HCT116 (cell line): ENCODE data around the gene UVSSA. TPM values are rescaled to one million over a fixed set of nuclear protein-coding genes. Genes with fewer than 3 reads are reported as not detected.
"Not testable (repeated sequence)": the region's sequence is repeated elsewhere in the genome, so short reads cannot be mapped to it uniquely, and the experiment has no call there.

Source experiments
- ATAC-seq: fragments of 200-7000 bp; cut with Tn5 transposase; 2 replicates; pipeline ENCODE4 v1.9.1; 2020; ENCODE audit warnings: mild to moderate bottlenecking, moderate library complexity
- BruUV-seq: library from RNA; stranded (reverse); fragments of 400-500 nt; replicated peaks from 2 replicates; lab custom pipeline; 2021; lab: Mats Ljungman, UMichigan
- CTCF ChIA-PET: fragments of 300-600 bp; sonication (Branson Sonifier 250); formaldehyde crosslinking; loops from one replicate; lab custom pipeline; 2021; ENCODE audit warnings: antibody characterized with exemption; lab: Charles Lee
- POLR2A ChIA-PET: fragments of 300-600, 350-600 bp; sonication (Branson Sonifier 250); formaldehyde crosslinking; loops from one replicate; lab custom pipeline; 2021; ENCODE audit warnings: antibody characterized with exemption; lab: Charles Lee
- RAD21 ChIA-PET, 2 experiments: fragments of 300-600 bp; sonication (Branson Sonifier 250); formaldehyde crosslinking; loops; one replicate each; lab custom pipeline; 2023; ENCODE audit warnings: low total read pairs in 2 of 2; ENCODE audit not compliant: uncharacterized antibody in 2 of 2, unreplicated experiment in 2 of 2, low non-redundant PET in 1 of 2; lab: Charles Lee
- DNase-seq: peaks from one replicate; pipeline ENCODE4 v3.0.0-alpha.2; 2010; ENCODE audit warnings: low read depth, low spot score
- H2AFZ ChIP-seq: fragments of 200-600 bp; shearing (Covaris generic), sonication (generic); 2 replicates; pipeline ENCODE4 v1.6.1; 2017; ENCODE audit warnings: low read depth, mixed run types, mixed read lengths, antibody characterized with exemption, low read length; ENCODE audit not compliant: poor library complexity, severe bottlenecking
- H3K27ac ChIP-seq: 2 replicates; pipeline ENCODE4 v1.5.1; 2012; ENCODE audit warnings: low read depth, low read length
- H3K27me3 ChIP-seq: fragments of 200-600 bp; sonication (generic); 2 replicates; pipeline ENCODE4 v1.6.1; 2016; ENCODE audit warnings: mixed run types, low read length, mixed read lengths; ENCODE audit not compliant: insufficient read depth
- H3K36me3 ChIP-seq, 2 experiments: fragments of 200-500 bp in 1 of 2; fragments of 200-600 bp in 1 of 2; sonication (Bioruptor generic) in 1 of 2; sonication (generic) in 1 of 2; 2 replicates each; pipeline versions ENCODE4 v1.5.1 to v1.6.1; 2014 to 2016; ENCODE audit warnings: low read length in 2 of 2, inconsistent platforms in 1 of 2, mixed read lengths in 1 of 2, mixed run types in 1 of 2; ENCODE audit not compliant: insufficient read depth in 2 of 2, control insufficient read depth in 1 of 2
- H3K4me1 ChIP-seq, 2 experiments: fragments of 200-600 bp in 1 of 2; sonication (generic) in 1 of 2; 2 replicates each; pipeline versions ENCODE4 v1.5.1 to v1.6.1; 2012 to 2017; ENCODE audit warnings: low read length in 2 of 2, inconsistent platforms in 1 of 2, mild to moderate bottlenecking in 1 of 2, mixed read lengths in 1 of 2, mixed run types in 1 of 2, moderate library complexity in 1 of 2; ENCODE audit not compliant: insufficient read depth in 2 of 2, control insufficient read depth in 1 of 2
- H3K4me2 ChIP-seq: fragments of 200-600 bp; sonication (generic); 2 replicates; pipeline ENCODE4 v1.6.1; 2017; ENCODE audit warnings: mixed run types, low read length, mixed read lengths
- H3K4me3 ChIP-seq, 2 experiments: fragments of 200-600 bp in 1 of 2; sonication (generic) in 1 of 2; replicated peaks in 1 of 2; 2 replicates each; pipeline ENCODE4 v1.5.1; 2011 to 2016; ENCODE audit warnings: low read length in 2 of 2, control low read depth in 1 of 2, low read depth in 1 of 2, mild to moderate bottlenecking in 1 of 2, mixed read lengths in 1 of 2, mixed run types in 1 of 2
- H3K79me2 ChIP-seq: fragments of 200-600 bp; sonication (generic); 2 replicates; pipeline ENCODE4 v1.6.1; 2017; ENCODE audit warnings: mild to moderate bottlenecking, mixed run types, low read length, moderate library complexity, mixed read lengths; ENCODE audit not compliant: insufficient read depth
- H3K9ac ChIP-seq: fragments of 200-600 bp; sonication (generic); 2 replicates; pipeline ENCODE4 v1.6.1; 2016; ENCODE audit warnings: low read length, mixed read lengths
- H3K9me2 ChIP-seq: fragments of 200-600 bp; sonication (generic), shearing (Covaris generic); 2 replicates; pipeline ENCODE4 v1.6.1; 2017; ENCODE audit warnings: mixed run types, mild to moderate bottlenecking, moderate library complexity; ENCODE audit not compliant: insufficient read depth
- H3K9me3 ChIP-seq, 2 experiments: fragments of 200-500 bp in 1 of 2; fragments of 200-600 bp in 1 of 2; sonication (Bioruptor generic) in 1 of 2; sonication (generic) in 1 of 2; 2 replicates each; pipeline ENCODE4 v1.6.1; 2014 to 2017; ENCODE audit warnings: low read length in 2 of 2, mixed read lengths in 2 of 2, inconsistent platforms in 1 of 2, low read depth in 1 of 2, mild to moderate bottlenecking in 1 of 2, mixed run types in 1 of 2, moderate library complexity in 1 of 2; ENCODE audit not compliant: control insufficient read depth in 1 of 2, insufficient read depth in 1 of 2
- H4K20me1 ChIP-seq: fragments of 200-600 bp; sonication (generic), shearing (Covaris generic); 2 replicates; pipeline ENCODE4 v1.6.1; 2017; ENCODE audit warnings: mixed run types, mild to moderate bottlenecking, moderate library complexity; ENCODE audit not compliant: insufficient read depth
- CBX3 ChIP-seq: IDR thresholded peaks from 2 replicates; pipeline ENCODE4 v1.6.1; 2012; ENCODE audit warnings: low read depth
- JUND ChIP-seq: IDR thresholded peaks from 2 replicates; pipeline ENCODE4 v1.6.1; 2012
- RAD21 ChIP-seq: IDR thresholded peaks from 2 replicates; pipeline ENCODE4 v1.6.1; 2012; ENCODE audit warnings: low read depth, mild to moderate bottlenecking
- intact Hi-C: fragments of 100-400 bp; cut with micrococcal nuclease; formaldehyde crosslinking; loops from 2 replicates; pipeline ENCODE4 v1.10.0; 2022
- total RNA-seq: library from RNA; stranded (reverse); gene quantifications from one replicate; pipeline ENCODE4 v1.2.1, GENCODE V29; 2021; ENCODE audit not compliant: unreplicated experiment

Gene UVSSA
- total RNA-seq, 1 experiment from 2014 or later = 30.5 TPM

- no peak for ATAC-seq
- POLR2A ChIA-PET = interaction anchor here (1.4 kb wide), 1 partner anchor 13 kb away, joined by 3 read pairs; the partner anchor contains the start of gene UVSSA
- Histone ChIP-seq H2AFZ (no peak overlapping the region), H3K9me3 (no peaks in the 10 kb centered on the region), H4K20me1 (no peaks in the 10 kb centered on the region), H3K36me3 (peaks cover 9 to 24% of the 10 kb centered on the region in 2 experiments), H3K4me1 (peaks cover 9 to 23% of the 10 kb centered on the region in 2 experiments; a peak in 3 of 4 replicates), H3K79me2 (peaks cover 33% of the 10 kb centered on the region), H3K4me3 (no peak overlapping the region), H3K27me3 (no peaks in the 10 kb centered on the region), H3K9ac (no peak overlapping the region), H3K9me2 (no peaks in the 10 kb centered on the region), H3K27ac (no peak overlapping the region), H3K4me2 (no peak overlapping the region)
- RAD21 ChIA-PET = no interaction called here
- BruUV-seq = no TSS peak
- CTCF ChIA-PET = no interaction called here
- TF ChIP-seq JUND = no peak
- no peak for TF ChIP-seq CBX3
- TF ChIP-seq RAD21 = no peak
- intact Hi-C loops = no loop called here
- DNase-seq = no peak
Measured at GRCh38 chr4:1333256-1333655, 13.8 kb upstream of the UVSSA start.

- DNase-seq, H3K27me3 ChIP-seq, BruUV-seq, intact Hi-C loops, H3K9me3 ChIP-seq, H3K9ac ChIP-seq, H4K20me1 ChIP-seq, H3K4me2 ChIP-seq, H3K4me3 ChIP-seq, RAD21 ChIA-PET, H3K27ac ChIP-seq, H3K9me2 ChIP-seq, CTCF ChIA-PET, ATAC-seq, POLR2A ChIA-PET, H2AFZ ChIP-seq: not testable (repeated sequence)
- Histone ChIP-seq H3K4me1 (peaks cover 9 to 30% of the 10 kb centered on the region in 2 experiments; a peak in 3 of 4 replicates), H3K36me3 (peaks cover 12 to 29% of the 10 kb centered on the region in 2 experiments), H3K79me2 (peaks cover 27% of the 10 kb centered on the region)
Measured at GRCh38 chr4:1333851-1334578, 13.0 kb upstream of the UVSSA start.
